Panc1 (cell line): Measurements from ENCODE around the gene NKAIN4.
"Not testable (repeated sequence)": the region's sequence is repeated elsewhere in the genome, so short reads cannot be mapped to it uniquely, and the experiment has no call there.

ENCODE experiments used
- POLR2AphosphoS5 ChIP-seq: IDR thresholded peaks from 2 replicates; pipeline ENCODE4 v1.6.1; 2012; ENCODE audit warnings: mild to moderate bottlenecking, low read depth, low read length, moderate library complexity
- TF ChIP-seq, protein P1 (sequence below): fragments of 450-650 bp; IDR thresholded peaks from 2 replicates; pipeline ENCODE4 v1.5.1; 2017; ENCODE audit warnings: mild to moderate bottlenecking

DNA sequence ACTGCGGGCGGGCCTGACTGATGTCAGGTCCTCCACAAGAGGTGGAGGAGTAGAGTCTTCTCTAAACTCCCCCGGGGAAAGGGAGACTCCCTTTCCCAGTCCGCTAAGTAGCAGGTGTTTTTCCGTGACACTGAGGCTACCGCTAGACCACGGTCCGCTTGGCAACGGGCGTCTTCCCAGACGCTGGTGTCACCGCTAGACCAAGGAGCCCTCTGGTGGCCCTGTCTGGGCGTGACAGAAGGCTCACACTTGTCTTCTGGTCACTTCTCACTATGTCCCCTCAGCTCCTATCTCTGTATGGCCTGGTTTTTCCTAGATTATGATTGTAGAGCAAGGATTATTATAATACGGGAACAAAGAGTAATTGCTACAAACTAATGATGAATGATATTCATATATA is 2.9 kb downstream of the NKAIN4 start:
- TF ChIP-seq POLR2AphosphoS5: not testable (repeated sequence)
- TF ChIP-seq, protein P1, sequence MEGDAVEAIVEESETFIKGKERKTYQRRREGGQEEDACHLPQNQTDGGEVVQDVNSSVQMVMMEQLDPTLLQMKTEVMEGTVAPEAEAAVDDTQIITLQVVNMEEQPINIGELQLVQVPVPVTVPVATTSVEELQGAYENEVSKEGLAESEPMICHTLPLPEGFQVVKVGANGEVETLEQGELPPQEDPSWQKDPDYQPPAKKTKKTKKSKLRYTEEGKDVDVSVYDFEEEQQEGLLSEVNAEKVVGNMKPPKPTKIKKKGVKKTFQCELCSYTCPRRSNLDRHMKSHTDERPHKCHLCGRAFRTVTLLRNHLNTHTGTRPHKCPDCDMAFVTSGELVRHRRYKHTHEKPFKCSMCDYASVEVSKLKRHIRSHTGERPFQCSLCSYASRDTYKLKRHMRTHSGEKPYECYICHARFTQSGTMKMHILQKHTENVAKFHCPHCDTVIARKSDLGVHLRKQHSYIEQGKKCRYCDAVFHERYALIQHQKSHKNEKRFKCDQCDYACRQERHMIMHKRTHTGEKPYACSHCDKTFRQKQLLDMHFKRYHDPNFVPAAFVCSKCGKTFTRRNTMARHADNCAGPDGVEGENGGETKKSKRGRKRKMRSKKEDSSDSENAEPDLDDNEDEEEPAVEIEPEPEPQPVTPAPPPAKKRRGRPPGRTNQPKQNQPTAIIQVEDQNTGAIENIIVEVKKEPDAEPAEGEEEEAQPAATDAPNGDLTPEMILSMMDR: not testable (repeated sequence)
